GM23248 (cell line): ENCODE data around the gene ZNF160.

ENCODE experiments used
- EZH2 ChIP-seq: fragments of 200-600 bp; sonication (generic); IDR thresholded peaks from 2 replicates; pipeline ENCODE4 v1.6.1; 2018; ENCODE audit warnings: antibody characterized with exemption, mild to moderate bottlenecking; ENCODE audit not compliant: insufficient read depth, poor library complexity, severe bottlenecking
- EZH2phosphoT487 ChIP-seq: fragments of 200-600 bp; sonication (generic); IDR thresholded peaks from 2 replicates; pipeline ENCODE4 v1.6.1; 2018; ENCODE audit warnings: antibody characterized with exemption, moderate library complexity, mild to moderate bottlenecking, low read depth; ENCODE audit not compliant: insufficient read depth

DNA sequence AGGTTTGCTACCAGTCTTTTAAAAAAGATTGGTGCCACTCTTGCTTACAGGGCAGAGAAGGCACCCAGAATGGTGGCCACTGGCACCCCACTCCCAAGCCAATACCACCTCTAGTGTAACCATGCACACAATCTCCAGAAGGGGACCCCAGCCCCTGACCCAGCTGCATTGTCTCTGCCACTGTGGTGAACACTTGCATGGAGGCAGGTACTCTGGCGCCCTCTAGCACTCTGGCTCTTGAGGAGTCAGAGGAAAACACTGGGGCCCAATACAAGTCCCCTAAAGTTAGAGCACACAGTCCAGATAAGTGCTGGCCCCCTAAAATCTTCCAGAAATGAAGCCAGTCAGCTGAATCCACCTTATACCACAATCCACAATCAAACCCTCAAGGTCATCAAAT lies 83.5 kb downstream of the ZNF160 start:
- TF ChIP-seq EZH2 (no peak), EZH2phosphoT487 (no peak)
